Body of pancreas (tissue), 4 donors: ENCODE results near the gene SMTNL2. TPM values are rescaled to one million over a fixed set of nuclear protein-coding genes. Genes with fewer than 3 reads are reported as not detected.
"Not testable (repeated sequence)": the region's sequence is repeated elsewhere in the genome, so short reads cannot be mapped to it uniquely, and the experiment has no call there.

Experiments used
- ATAC-seq: fragments of 150-250 bp; one replicate; pipeline ENCODE4 v1.9.1; 2016
- DNase-seq, 4 donors: peaks; one replicate each; pipeline ENCODE4 v3.0.0-alpha.2; 2019
- H3K27ac ChIP-seq, 4 donors: fragments of 200-600 bp; sonication (generic); 1 replicate in 3 of 4; 2 replicates in 1 of 4; pipeline versions ENCODE4 v1.5.1 to v1.6.1; 2016 to 2019; ENCODE audit warnings: mild to moderate bottlenecking in 1 of 4, mixed read lengths in 1 of 4, moderate library complexity in 1 of 4
- H3K27me3 ChIP-seq, 2 donors: fragments of 200-600 bp; sonication (generic); one replicate each; pipeline ENCODE4 v1.6.0; 2016; ENCODE audit warnings: mild to moderate bottlenecking in 1 of 2
- H3K36me3 ChIP-seq, 2 donors: fragments of 200-600 bp; sonication (generic); replicated peaks in 1 of 2; 2 replicates each; pipeline ENCODE4 v1.5.1; 2016; ENCODE audit warnings: low read depth in 2 of 2; ENCODE audit not compliant: insufficient read depth in 1 of 2
- H3K4me1 ChIP-seq: fragments of 200-600 bp; sonication (generic); one replicate; pipeline ENCODE4 v1.6.0; 2016
- H3K4me3 ChIP-seq, 2 donors: fragments of 200-600 bp; sonication (generic); 1 replicate in 1 of 2; 2 replicates in 1 of 2; pipeline ENCODE4 v1.5.1; 2016 to 2019
- H3K9me3 ChIP-seq, 3 donors: fragments of 200-600 bp; sonication (generic); 1 replicate in 2 of 3; 2 replicates in 1 of 3; pipeline ENCODE4 v1.5.1; 2016
- CTCF ChIP-seq, 7 experiments: fragments of 450-650 bp in 4 of 7; fragments of 200-600 bp in 3 of 7; sonication (generic) in 3 of 7; IDR thresholded peaks; one replicate each; pipeline ENCODE4 v1.5.1; 2016 to 2019; ENCODE audit warnings: antibody characterized with exemption in 7 of 7
- POLR2A ChIP-seq, 3 donors: fragments of 450-650 bp; IDR thresholded peaks; one replicate each; pipeline ENCODE4 v1.6.1; 2016; ENCODE audit warnings: antibody characterized with exemption in 3 of 3, mild to moderate bottlenecking in 2 of 3
- WGBS, 2 donors: methylation state at CpG; one replicate each; pipeline ENCODE4 v1.1.5; 2017; 5-methylcytosine and 5-hydroxymethylcytosine counted together
- intact Hi-C: fragments of 100-400 bp; cut with DNase I; formaldehyde crosslinking; loops from one replicate; pipeline ENCODE4 v1.15.1; 2023
- total RNA-seq, 2 donors: library from RNA; depleted of rRNA; stranded (reverse); fragments of >200 nt; gene quantifications; one replicate each; pipeline ENCODE4 v1.1.0, GENCODE V29; 2016

The SMTNL2 gene
- total RNA-seq, 2 donors from 2014 or later: 0.33 to 0.78 TPM

DNA sequence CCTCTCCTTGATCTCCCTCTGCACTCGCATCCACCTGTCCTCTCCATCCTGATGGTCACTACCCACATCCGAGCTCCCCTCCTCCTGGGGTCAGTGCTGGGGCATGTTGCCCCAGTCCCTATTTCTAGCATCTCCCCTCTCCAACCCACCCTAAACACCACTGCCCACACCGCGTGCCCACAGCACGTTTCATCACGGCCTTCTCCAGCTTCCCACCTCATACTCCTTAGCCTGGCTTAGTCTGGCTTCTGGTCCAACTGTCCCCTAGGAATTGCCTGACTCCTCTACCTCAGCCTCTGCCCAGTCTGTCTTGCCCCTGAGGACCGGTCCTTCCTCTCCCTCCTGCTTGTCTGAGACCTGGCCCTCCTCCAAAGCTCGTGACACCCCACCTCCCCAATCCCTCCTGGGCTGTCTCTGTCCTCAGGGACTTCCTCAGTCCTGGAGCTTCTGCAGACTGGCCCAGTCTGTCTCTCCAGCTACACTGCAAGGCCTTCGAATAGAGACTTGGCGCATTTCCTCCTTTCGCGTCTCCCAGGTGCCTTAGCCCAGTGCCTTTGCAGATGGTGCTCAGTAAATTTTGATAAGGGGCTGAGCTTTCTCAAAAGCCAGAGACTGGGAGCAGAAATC lies 52.3 kb downstream of the SMTNL2 start:
- Histone ChIP-seq H3K36me3 (no peaks in the 10 kb centered on the region), H3K27me3 (peaks cover 0 to 3% of the 10 kb centered on the region in 2 donors), H3K4me3 (no peak overlapping the region), H3K27ac (no peak overlapping the region), H3K4me1 (peaks cover 4% of the 10 kb centered on the region), H3K9me3 (no peaks in the 10 kb centered on the region)
- intact Hi-C loops: no loop called here
- TF ChIP-seq POLR2A (IDR thresholded peaks at IDR 0.05) (no peak), CTCF (IDR thresholded peaks at IDR 0.05) (no peak)
- DNase-seq (no peak), ATAC-seq (no peak)
- 44 to 61% methylated on average over 12 of the region's 12 CpGs for whole genome bisulfite sequencing, 2 donors

DNA sequence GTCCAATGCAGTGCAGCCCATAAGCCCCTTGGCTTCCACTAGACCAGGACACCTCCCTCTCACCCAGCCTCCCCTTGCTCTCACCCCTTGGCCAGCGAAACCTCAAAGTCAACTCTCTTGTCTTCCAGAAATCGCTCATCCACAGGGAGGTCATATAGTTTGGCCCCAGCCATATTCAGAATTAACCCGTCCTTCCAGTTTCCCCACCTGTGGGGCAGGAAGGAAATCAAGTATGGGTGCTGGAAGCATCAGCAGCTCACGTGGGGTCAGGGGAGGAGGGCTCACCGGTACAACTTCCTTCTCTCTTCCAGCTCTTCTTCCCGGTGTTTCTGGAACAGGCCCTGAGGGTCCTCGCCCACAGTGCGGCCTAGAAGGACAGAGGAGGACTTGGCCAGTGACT lies 54.4 kb downstream of the SMTNL2 start:
- H3K27ac ChIP-seq, DNase-seq, H3K9me3 ChIP-seq, intact Hi-C loops, H3K4me3 ChIP-seq, H3K36me3 ChIP-seq, ATAC-seq, H3K4me1 ChIP-seq: not testable (repeated sequence)
- peaks cover 0 to 15% of the 10 kb centered on the region in 2 donors for H3K27me3 ChIP-seq
- WGBS, 2 donors: 31 to 33% methylated on average over 7 to 8 of the region's 8 CpGs

DNA sequence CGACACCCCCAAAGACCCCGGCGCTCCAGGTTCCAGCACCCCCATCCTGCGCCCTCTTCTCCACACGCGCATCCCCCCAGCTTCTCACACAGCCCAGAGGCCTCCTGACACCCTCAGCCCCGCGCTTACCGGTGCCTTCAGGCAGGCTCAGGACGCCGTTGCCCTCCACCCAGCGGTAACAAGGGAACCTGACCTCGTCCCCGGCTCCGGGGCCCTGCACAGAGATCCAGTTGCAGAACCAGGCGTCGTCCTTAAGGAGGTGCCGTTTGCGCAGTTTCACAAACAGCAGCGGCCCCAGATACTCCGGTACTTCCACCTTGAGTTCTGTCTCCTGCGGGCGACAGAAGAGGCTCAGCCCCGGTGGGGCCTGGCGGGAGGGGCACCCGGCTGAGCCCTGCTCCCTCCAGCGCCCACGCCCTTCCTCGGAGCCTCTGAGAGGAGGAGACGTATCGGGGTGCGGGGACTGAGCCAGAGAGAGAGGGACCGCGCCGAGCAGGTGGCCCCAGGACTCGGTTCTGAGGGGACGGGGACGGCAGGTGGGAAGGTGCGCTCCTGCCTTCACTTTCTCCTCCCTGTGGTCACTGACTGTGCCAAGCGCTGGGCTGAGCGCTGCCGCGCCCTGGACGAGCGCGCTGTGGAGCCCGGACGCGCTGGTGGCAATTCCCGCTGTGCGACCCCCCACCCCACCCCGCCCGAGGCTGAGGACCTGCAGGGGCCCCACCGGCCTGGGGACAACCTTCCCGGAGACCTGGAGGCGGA lies 55.2 kb downstream of the SMTNL2 start:
- H3K4me1 ChIP-seq, ATAC-seq, H3K36me3 ChIP-seq, H3K9me3 ChIP-seq, H3K4me3 ChIP-seq, intact Hi-C loops, H3K27ac ChIP-seq: not testable (repeated sequence)
- 7 to 12% methylated on average over 6 to 28 of the region's 56 CpGs for WGBS, 2 donors
- peak in 1 of 4 donors; percentile 20 for DNase-seq
- H3K27me3 ChIP-seq: peaks cover 0 to 15% of the 10 kb centered on the region in 2 donors

DNA sequence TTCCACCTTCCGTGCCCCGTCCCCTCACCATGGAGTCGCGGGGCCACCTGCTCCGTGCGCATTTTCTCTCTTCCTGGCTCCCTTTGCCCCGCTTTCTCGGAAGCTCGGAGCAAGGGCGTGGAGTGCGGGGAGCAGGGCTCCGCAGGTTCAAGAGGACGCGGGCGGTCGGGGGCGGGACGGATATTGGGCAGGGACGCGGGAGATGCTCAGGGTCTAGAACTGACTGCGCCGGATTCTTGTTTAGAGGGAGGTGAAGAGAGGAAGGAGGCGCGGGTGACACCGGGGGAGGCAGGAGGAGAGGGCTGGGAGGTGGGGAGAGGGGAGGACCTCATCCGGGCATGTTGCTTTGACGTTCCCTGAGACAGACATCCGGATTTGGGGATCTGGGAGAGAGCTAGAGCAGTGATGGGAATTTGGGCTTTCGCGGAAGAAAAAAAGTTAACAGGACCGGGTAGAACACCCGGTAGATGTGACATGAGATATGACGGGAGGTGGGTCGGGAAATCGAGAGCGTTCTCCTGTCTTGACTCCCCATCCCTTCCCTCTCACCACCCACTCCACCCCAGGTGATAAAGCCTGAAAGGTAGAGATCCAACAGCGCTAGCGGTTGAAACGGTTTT lies 56.4 kb downstream of the SMTNL2 start:
- peaks cover 0 to 15% of the 10 kb centered on the region in 2 donors for H3K27me3 ChIP-seq
- H3K36me3 ChIP-seq, ATAC-seq, H3K9me3 ChIP-seq, H3K4me1 ChIP-seq, intact Hi-C loops, DNase-seq, H3K4me3 ChIP-seq, H3K27ac ChIP-seq: not testable (repeated sequence)
- 0 to 13% methylated on average over 24 of the region's 39 CpGs for WGBS, 2 donors

GRCh38 chr17:4641297-4642195 lies 57.2 kb downstream of the SMTNL2 start, which contains the start of gene ALOX15:
Gene ALOX15, minus strand, starts transcription at chr17:4641678. Its CDS starts 27 bp downstream, at chr17:4641651.
- no peak for DNase-seq
- Histone ChIP-seq H3K36me3 (no peaks in the 10 kb centered on the region), H3K4me3 (no peak within 1 kb of the TSS)

More at GRCh38 chr17:4641297-4642195, 57.2 kb downstream of the SMTNL2 start, which contains the start of gene ALOX15:
- no peaks in the 10 kb centered on the region for H3K9me3 ChIP-seq
- peaks cover 0 to 15% of the 10 kb centered on the region in 2 donors for H3K27me3 ChIP-seq
- intact Hi-C loops: no loop called here
- WGBS, 2 donors: 10 to 22% methylated on average over 26 to 57 of the region's 58 CpGs
- TF ChIP-seq POLR2A (IDR thresholded peaks at IDR 0.05) (no peak), CTCF (IDR thresholded peaks at IDR 0.05) (no peak)
- peaks cover 4% of the 10 kb centered on the region for H3K4me1 ChIP-seq
- H3K27ac ChIP-seq: no peak within 1 kb of the TSS
- ATAC-seq: no peak
